GM21390 (cell line): ENCODE measurements around the gene CRIP2.

Experiments
- ATAC-seq: cut with Tn5 transposase; IDR thresholded peaks from one replicate; pipeline ENCODE4 v1.9.1; 2021; ENCODE audit not compliant: unreplicated experiment

Gene CRIP2

GRCh38 chr14:105476097-105476830, 1.6 kb downstream of the CRIP2 start:
- ATAC-seq = no peak

GRCh38 chr14:105476831-105477659, 2.4 kb downstream of the CRIP2 start:
- no peak for ATAC-seq

GRCh38 chr14:105477660-105478397, 3.2 kb downstream of the CRIP2 start:
- no peak for ATAC-seq

GRCh38 chr14:105478398-105479251, 4.0 kb downstream of the CRIP2 start:
- ATAC-seq = no peak

GRCh38 chr14:105479431-105480158, 5.0 kb downstream of the CRIP2 start:
- ATAC-seq = no peak

- no peak for ATAC-seq
These were observed 5.7 kb downstream of the CRIP2 start for GRCh38 chr14:105480199-105480746.

GRCh38 chr14:105480807-105481801, 6.5 kb downstream of the CRIP2 start:
- peak; percentile 50 for ATAC-seq

GRCh38 chr14:105481886-105482457, 7.4 kb downstream of the CRIP2 start:
- ATAC-seq = peak; percentile 45

- ATAC-seq = no peak
These were observed 8.0 kb downstream of the CRIP2 start for GRCh38 chr14:105482486-105483110.

GRCh38 chr14:105483300-105484068, 8.9 kb downstream of the CRIP2 start:
- no peak for ATAC-seq

GRCh38 chr14:105484069-105484996, 9.7 kb downstream of the CRIP2 start:
- no peak for ATAC-seq

GRCh38 chr14:105484997-105485393, 10.4 kb downstream of the CRIP2 start:
- ATAC-seq = no peak

- ATAC-seq = no peak
These were observed 11.1 kb downstream of the CRIP2 start for GRCh38 chr14:105485739-105486162.

- ATAC-seq = no peak
These were observed 11.7 kb downstream of the CRIP2 start, which contains the start of gene CRIP1 for GRCh38 chr14:105486163-105486973. Gene CRIP1, plus strand, starts transcription at chr14:105486886. Its CDS starts 374 bp downstream, at chr14:105487260.

GRCh38 chr14:105486974-105487448, 12.4 kb downstream of the CRIP2 start:
- no peak for ATAC-seq
